ENCODE data around the gene IRF4. TPM values are rescaled to one million over a fixed set of nuclear protein-coding genes. Genes with fewer than 3 reads are reported as not detected.

Gene IRF4
- total and polyA plus RNA-seq, 7 donors, result 0.03 to 0.59 (median 0.27) TPM

DNA sequence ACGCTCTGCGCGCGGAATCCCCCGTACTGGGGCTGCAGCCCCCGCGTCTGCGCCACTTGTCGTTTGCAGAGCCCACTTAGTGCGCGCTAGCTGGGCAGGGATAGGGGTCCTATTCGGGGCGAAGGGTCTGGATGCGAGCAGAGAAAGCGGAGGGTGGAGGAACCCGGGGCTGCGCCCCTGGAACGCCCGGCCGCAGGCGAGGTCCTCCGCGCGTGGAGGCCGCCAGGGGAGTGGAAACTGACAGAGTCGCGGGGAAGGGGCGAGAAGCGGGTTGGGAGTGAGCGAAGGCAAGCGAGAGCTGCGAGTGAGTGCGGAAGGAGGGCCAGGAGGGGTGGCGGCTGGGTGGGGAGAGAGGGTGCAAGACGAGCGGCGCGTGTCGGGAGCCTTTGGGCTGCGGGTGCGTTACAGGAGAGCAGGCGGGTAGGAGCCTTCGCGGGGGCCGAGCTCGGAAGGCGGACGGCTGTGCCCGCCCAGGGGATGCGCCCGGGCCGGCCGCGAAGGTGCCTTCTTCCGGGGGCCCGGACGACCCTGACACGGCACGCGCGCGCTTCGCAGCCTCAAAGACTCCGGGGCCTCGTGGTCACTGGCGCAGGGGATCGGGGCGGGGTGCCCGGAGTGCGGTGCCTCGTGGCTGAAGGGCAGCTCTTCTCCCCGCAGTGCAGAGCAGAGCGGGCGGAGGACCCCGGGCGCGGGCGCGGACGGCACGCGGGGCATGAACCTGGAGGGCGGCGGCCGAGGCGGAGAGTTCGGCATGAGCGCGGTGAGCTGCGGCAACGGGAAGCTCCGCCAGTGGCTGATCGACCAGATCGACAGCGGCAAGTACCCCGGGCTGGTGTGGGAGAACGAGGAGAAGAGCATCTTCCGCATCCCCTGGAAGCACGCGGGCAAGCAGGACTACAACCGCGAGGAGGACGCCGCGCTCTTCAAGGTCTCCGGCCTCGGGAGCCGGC is 1.2 kb downstream of the IRF4 start:
- WGBS, 3 donors, result 1 to 2% (median 1%) methylated on average over 85 to 108 of the region's 108 CpGs
- Histone ChIP-seq H3K27ac (no peak overlapping the region), H3K27me3 (ENCODE audit: insufficient read depth in 3 of 3, low read length in 2 of 3) (peaks cover 2 to 87% (median 20%) of the 10 kb centered on the region in 3 donors), H3K4me3 (peak overlapping the region; percentile 57), H3K36me3 (ENCODE audit: insufficient read depth in 1 of 2, low read depth in 1 of 2) (no peaks in the 10 kb centered on the region), H3K9me3 (no peaks in the 10 kb centered on the region), H3K4me1 (peaks cover 10% of the 10 kb centered on the region)
- no peak for TF ChIP-seq CTCF (IDR thresholded peaks at IDR 0.05)
- ATAC-seq (peak in 1 of 4 donors; percentile 27), DNase-seq (peak in 1 of 2 donors; percentile 45)
- intact Hi-C loops (cut with DNase I), result no loop called here

DNA sequence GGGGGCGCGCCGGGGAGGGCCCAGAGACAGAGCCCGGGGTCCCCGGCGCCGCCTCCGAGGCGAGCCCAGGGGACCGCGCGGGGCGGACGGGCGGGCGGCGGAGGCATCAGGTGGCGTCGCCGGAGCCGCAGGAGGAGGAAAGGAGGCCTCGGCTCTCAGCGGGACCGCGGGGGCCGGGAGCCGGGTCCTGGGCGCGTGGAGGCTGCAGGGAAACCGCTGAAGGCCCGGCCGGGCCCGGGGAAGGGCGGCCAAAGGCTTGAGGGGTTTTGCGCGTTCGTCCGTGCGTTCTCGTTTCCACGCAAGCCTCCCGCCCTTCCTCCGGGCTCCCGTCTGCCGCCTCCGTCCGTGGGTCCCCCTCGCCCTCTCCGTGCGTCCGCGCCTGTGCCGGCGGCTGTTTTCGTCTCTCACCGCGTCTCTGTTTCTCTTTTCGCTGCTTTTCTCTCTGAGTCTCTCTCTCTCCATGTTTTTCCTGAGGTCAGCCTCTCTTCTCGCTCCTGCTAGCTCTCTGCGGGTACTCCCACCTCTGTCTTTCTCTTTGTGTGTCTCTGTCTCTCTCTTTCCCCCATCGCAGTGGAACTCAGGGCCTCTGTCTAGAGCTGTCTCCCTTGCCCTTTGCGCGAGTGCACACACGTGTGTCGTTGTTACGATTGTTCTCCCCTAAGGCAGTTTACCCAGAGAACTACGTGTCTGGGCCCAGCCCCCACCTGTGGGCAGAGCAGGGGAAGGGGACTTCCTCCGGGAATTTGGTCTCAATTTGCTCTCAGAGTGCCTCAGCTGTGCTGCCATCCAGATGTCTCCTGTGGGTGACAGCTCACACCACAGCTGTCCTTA is 2.1 kb downstream of the IRF4 start:
- Histone ChIP-seq H3K4me3 (peak overlapping the region; percentile 57), H3K36me3 (ENCODE audit: insufficient read depth in 1 of 2, low read depth in 1 of 2) (no peaks in the 10 kb centered on the region), H3K27ac (no peak overlapping the region), H3K4me1 (peaks cover 10% of the 10 kb centered on the region), H3K9me3 (no peaks in the 10 kb centered on the region), H3K27me3 (ENCODE audit: insufficient read depth in 3 of 3, low read length in 2 of 3) (peaks cover under 1 to 82% (median 22%) of the 10 kb centered on the region in 3 donors)
- peak in 1 of 2 donors; percentile 42 for DNase-seq
- ATAC-seq, result no peak
- 6 to 11% (median 6%) methylated on average over 27 to 68 of the region's 68 CpGs for WGBS, 3 donors
- no peak for TF ChIP-seq CTCF (IDR thresholded peaks at IDR 0.05)
- intact Hi-C loops (cut with DNase I), result no loop called here

- DNase-seq, result no peak
- Histone ChIP-seq H3K36me3 (ENCODE audit: insufficient read depth in 1 of 2, low read depth in 1 of 2) (no peaks in the 10 kb centered on the region), H3K27me3 (ENCODE audit: insufficient read depth in 3 of 3, low read length in 2 of 3) (peaks cover 0 to 70% (median 22%) of the 10 kb centered on the region in 3 donors), H3K27ac (no peak overlapping the region), H3K4me3 (no peak overlapping the region), H3K9me3 (no peaks in the 10 kb centered on the region), H3K4me1 (peaks cover 10% of the 10 kb centered on the region)
- 87 to 91% (median 89%) methylated on average over 13 of the region's 13 CpGs for WGBS, 3 donors
- intact Hi-C loops (cut with DNase I), result no loop called here
- no peak for ATAC-seq
- no peak for TF ChIP-seq CTCF (IDR thresholded peaks at IDR 0.05)
These were observed 3.2 kb downstream of the IRF4 start for GRCh38 chr6:394641-395289.

- H3K4me3 ChIP-seq, result no peak overlapping the region
- no peak overlapping the region for H3K27ac ChIP-seq
- DNase-seq, result no peak
- no peaks in the 10 kb centered on the region for H3K9me3 ChIP-seq
- no peak for ATAC-seq
- TF ChIP-seq CTCF (IDR thresholded peaks at IDR 0.05), result no peak
- H3K36me3 ChIP-seq (ENCODE audit: insufficient read depth in 1 of 2, low read depth in 1 of 2), result no peaks in the 10 kb centered on the region
- peaks cover 0 to 62% (median 22%) of the 10 kb centered on the region in 3 donors for H3K27me3 ChIP-seq (ENCODE audit: insufficient read depth in 3 of 3, low read length in 2 of 3)
- peaks cover 10% of the 10 kb centered on the region for H3K4me1 ChIP-seq
- intact Hi-C loops (cut with DNase I), result no loop called here
- 52 to 62% (median 61%) methylated on average over 10 of the region's 10 CpGs for WGBS, 3 donors
These were observed 4.0 kb downstream of the IRF4 start for GRCh38 chr6:395432-396125.

Data from psoas muscle (tissue), 8 donors.